Hepatocyte (in vitro differentiated cells): Measurements from ENCODE around the gene ILF3. TPM values are rescaled to one million over a fixed set of nuclear protein-coding genes. Genes with fewer than 3 reads are reported as not detected.

ENCODE experiments used
- DNase-seq: peaks from one replicate; pipeline ENCODE4 v3.0.0-alpha.2; 2016; ENCODE audit warnings: low spot score
- H2AFZ ChIP-seq: fragments of 200-600 bp; sonication (generic); 2 replicates; pipeline ENCODE4 v1.6.0; 2016; ENCODE audit warnings: antibody characterized with exemption, mild to moderate bottlenecking
- H3K27ac ChIP-seq: fragments of 200-600 bp; sonication (generic); 2 replicates; pipeline ENCODE4 v1.5.1; 2016; ENCODE audit warnings: mild to moderate bottlenecking
- H3K27me3 ChIP-seq: fragments of 200-600 bp; sonication (generic); 2 replicates; pipeline ENCODE4 v1.6.1; 2016
- H3K36me3 ChIP-seq: fragments of 200-600 bp; sonication (generic); replicated peaks from 2 replicates; pipeline ENCODE4 v1.5.1; 2016; ENCODE audit warnings: low read depth; ENCODE audit not compliant: insufficient read depth
- H3K4me1 ChIP-seq: fragments of 200-600 bp; sonication (generic); 2 replicates; pipeline ENCODE4 v1.5.1; 2016; ENCODE audit warnings: mild to moderate bottlenecking, moderate library complexity; ENCODE audit not compliant: insufficient read depth
- H3K4me2 ChIP-seq: fragments of 200-600 bp; sonication (generic); 2 replicates; pipeline ENCODE4 v1.6.0; 2016
- H3K4me3 ChIP-seq: fragments of 200-600 bp; sonication (generic); 2 replicates; pipeline ENCODE4 v1.5.1; 2016; ENCODE audit warnings: mild to moderate bottlenecking
- H3K79me2 ChIP-seq: fragments of 200-600 bp; sonication (generic); 2 replicates; pipeline ENCODE4 v1.6.0; 2017; ENCODE audit warnings: mild to moderate bottlenecking
- H3K9me2 ChIP-seq: fragments of 200-600 bp; sonication (generic); replicated peaks from 2 replicates; pipeline ENCODE4 v1.6.0; 2017; ENCODE audit warnings: mild to moderate bottlenecking; ENCODE audit not compliant: insufficient read depth
- H3K9me3 ChIP-seq: fragments of 200-600 bp; sonication (generic); 2 replicates; pipeline ENCODE4 v1.5.1; 2016; ENCODE audit warnings: low read depth, mild to moderate bottlenecking
- H4K20me1 ChIP-seq: fragments of 200-600 bp; sonication (generic); 2 replicates; pipeline ENCODE4 v1.6.0; 2016; ENCODE audit warnings: mild to moderate bottlenecking; ENCODE audit not compliant: insufficient read depth, poor library complexity, severe bottlenecking
- CTCF ChIP-seq: fragments of 200-600 bp; sonication (generic); IDR thresholded peaks from 2 replicates; pipeline ENCODE4 v1.5.1; 2016; ENCODE audit warnings: antibody characterized with exemption, mild to moderate bottlenecking; ENCODE audit not compliant: poor library complexity
- EZH2 ChIP-seq: fragments of 200-600 bp; sonication (generic); IDR thresholded peaks from 2 replicates; pipeline ENCODE4 v1.6.1; 2016; ENCODE audit warnings: antibody characterized with exemption, mild to moderate bottlenecking, borderline replicate concordance
- EZH2phosphoT487 ChIP-seq: fragments of 200-600 bp; sonication (generic); IDR thresholded peaks from one replicate; pipeline ENCODE4 v1.6.1; 2018; ENCODE audit warnings: antibody characterized with exemption, mild to moderate bottlenecking, low read depth, moderate library complexity; ENCODE audit not compliant: unreplicated experiment, severe bottlenecking
- WGBS: methylation state at CpG from one replicate; pipeline ENCODE4 v1.1.6; 2016; ENCODE audit warnings: low lambda C conversion rate; ENCODE audit errors: missing lambda C conversion rate; 5-methylcytosine and 5-hydroxymethylcytosine counted together
- polyA plus RNA-seq: library from polyadenylated mRNA; unstranded; fragments of >200 nt; fragmentation: Nextera tagmentation; extraction: Ambion mirVana; gene quantifications from 2 replicates; pipeline ENCODE4 v1.2.1, GENCODE V29; 2016
- total RNA-seq: library from RNA; depleted of rRNA; stranded (reverse); fragments of >200 nt; gene quantifications from 2 replicates; pipeline ENCODE4 v1.2.3, GENCODE V29; 2014

The ILF3 gene
- total and polyA plus RNA-seq, 2 experiments from 2014 or later, result 120 to 149 TPM

- Histone ChIP-seq H3K4me1 (peaks cover 6% of the 10 kb centered on the region), H3K27me3 (no peaks in the 10 kb centered on the region), H3K4me2 (no peak overlapping the region), H4K20me1 (no peaks in the 10 kb centered on the region), H3K9me3 (no peaks in the 10 kb centered on the region), H3K36me3 (no peaks in the 10 kb centered on the region), H3K4me3 (no peak overlapping the region), H3K27ac (peak overlapping the region; percentile 80), H3K79me2 (peaks cover 3% of the 10 kb centered on the region), H3K9me2 (no peaks in the 10 kb centered on the region), H2AFZ (no peak overlapping the region)
- TF ChIP-seq EZH2phosphoT487 (no peak), EZH2 (no peak), CTCF (no peak)
- 90% methylated on average over 8 of the region's 8 CpGs for WGBS
- DNase-seq, result no peak
Measured at GRCh38 chr19:10618846-10619245, 35.3 kb upstream of the ILF3 start.

- WGBS, result 93% methylated on average over 4 of the region's 4 CpGs
- H3K27me3 ChIP-seq, result no peaks in the 10 kb centered on the region
- TF ChIP-seq EZH2, result no peak
- no peak for TF ChIP-seq CTCF
- TF ChIP-seq EZH2phosphoT487, result no peak
- peaks cover 15% of the 10 kb centered on the region for H3K4me1 ChIP-seq
- no peak overlapping the region for H3K27ac ChIP-seq
- no peak for DNase-seq
- no peaks in the 10 kb centered on the region for H4K20me1 ChIP-seq
- no peaks in the 10 kb centered on the region for H3K36me3 ChIP-seq
- H3K4me2 ChIP-seq, result no peak overlapping the region
- H3K4me3 ChIP-seq, result no peak overlapping the region
- H3K79me2 ChIP-seq, result peaks cover 9% of the 10 kb centered on the region
- H3K9me3 ChIP-seq, result no peaks in the 10 kb centered on the region
- no peak overlapping the region for H2AFZ ChIP-seq
- H3K9me2 ChIP-seq, result no peaks in the 10 kb centered on the region
Measured at GRCh38 chr19:10620786-10621185, 33.4 kb upstream of the ILF3 start.

- H3K4me3 ChIP-seq, result no peak overlapping the region
- no peaks in the 10 kb centered on the region for H3K36me3 ChIP-seq
- no peaks in the 10 kb centered on the region for H4K20me1 ChIP-seq
- H3K27ac ChIP-seq, result no peak overlapping the region
- H3K4me2 ChIP-seq, result no peak overlapping the region
- H3K79me2 ChIP-seq, result peaks cover 15% of the 10 kb centered on the region
- H3K4me1 ChIP-seq, result peaks cover 15% of the 10 kb centered on the region
- H2AFZ ChIP-seq, result no peak overlapping the region
- no peaks in the 10 kb centered on the region for H3K9me3 ChIP-seq
- WGBS, result 96% methylated on average over 8 of the region's 8 CpGs
- H3K27me3 ChIP-seq, result no peaks in the 10 kb centered on the region
- DNase-seq, result no peak
- TF ChIP-seq EZH2, result no peak
- no peak for TF ChIP-seq CTCF
- no peak for TF ChIP-seq EZH2phosphoT487
- no peaks in the 10 kb centered on the region for H3K9me2 ChIP-seq
Measured at GRCh38 chr19:10621966-10622365, 32.2 kb upstream of the ILF3 start.

GRCh38 chr19:10624585-10624984, 29.6 kb upstream of the ILF3 start:
- WGBS, result 76% methylated on average over 6 of the region's 6 CpGs
- Histone ChIP-seq H2AFZ (no peak overlapping the region), H3K4me2 (peak overlapping the region; percentile 94), H3K9me2 (no peaks in the 10 kb centered on the region), H3K36me3 (no peaks in the 10 kb centered on the region), H3K79me2 (peaks cover 13% of the 10 kb centered on the region), H3K4me3 (no peak overlapping the region), H3K27me3 (no peaks in the 10 kb centered on the region), H3K9me3 (no peaks in the 10 kb centered on the region), H3K4me1 (peaks cover 9% of the 10 kb centered on the region), H4K20me1 (no peaks in the 10 kb centered on the region), H3K27ac (peak overlapping the region; percentile 78)
- TF ChIP-seq EZH2 (no peak), EZH2phosphoT487 (no peak), CTCF (no peak)
- no peak for DNase-seq
